B cell (primary cell): ENCODE data around the gene ADARB2. TPM values are rescaled to one million over a fixed set of nuclear protein-coding genes. Genes with fewer than 3 reads are reported as not detected.

Source experiments
- ATAC-seq: fragments of 200-7000 bp; cut with Tn5 transposase; one replicate; pipeline ENCODE4 v1.10.0; 2021; ENCODE audit warnings: low read depth, mild to moderate bottlenecking, moderate number of reproducible peaks, moderate library complexity
- CTCF ChIA-PET: fragments of 350-600 bp; sonication (Branson Sonifier 250); formaldehyde crosslinking; loops from one replicate; lab custom pipeline; 2021; ENCODE audit warnings: antibody characterized with exemption, inconsistent platforms; lab: Charles Lee
- POLR2A ChIA-PET: fragments of 350-600 bp; sonication (Branson Sonifier 250); formaldehyde crosslinking; loops from one replicate; lab custom pipeline; 2021; ENCODE audit warnings: antibody characterized with exemption; lab: Charles Lee
- DNase-seq: peaks from one replicate; pipeline ENCODE4 v3.0.0; 2013
- H2AFZ ChIP-seq: 2 replicates; pipeline ENCODE4 v1.6.1; 2012; ENCODE audit warnings: mild to moderate bottlenecking, low read depth, low read length; ENCODE audit not compliant: insufficient read depth, poor library complexity, severe bottlenecking
- H3K27ac ChIP-seq, 2 donors: 1 replicate in 1 of 2; 2 replicates in 1 of 2; pipeline ENCODE4 v1.5.1; 2012 to 2013; ENCODE audit warnings: low read length in 2 of 2, mild to moderate bottlenecking in 2 of 2, moderate library complexity in 1 of 2
- H3K27me3 ChIP-seq, 4 experiments: fragments of 200-600 bp in 1 of 4; sonication (generic) in 1 of 4; replicated peaks in 1 of 4; 1 replicate in 2 of 4; 2 replicates in 2 of 4; pipeline versions ENCODE4 v1.6.1 to v1.7.0; 2013 to 2016; ENCODE audit warnings: low read length in 3 of 4, mild to moderate bottlenecking in 2 of 4, mixed read lengths in 1 of 4, moderate library complexity in 1 of 4; ENCODE audit not compliant: insufficient read depth in 4 of 4, control insufficient read depth in 3 of 4; ENCODE audit errors: control extremely low read depth in 1 of 4
- H3K36me3 ChIP-seq, 2 experiments: replicated peaks in 1 of 2; 1 replicate in 1 of 2; 2 replicates in 1 of 2; pipeline versions ENCODE4 v1.6.1 to v1.7.1; 2013; ENCODE audit warnings: low read length in 1 of 2; ENCODE audit not compliant: insufficient read depth in 2 of 2, control insufficient read depth in 1 of 2; ENCODE audit errors: control extremely low read depth in 1 of 2, extremely low read depth in 1 of 2
- H3K4me1 ChIP-seq, 2 donors: fragments of 200-600 bp in 1 of 2; sonication (generic) in 1 of 2; 1 replicate in 1 of 2; 2 replicates in 1 of 2; pipeline versions ENCODE4 v1.5.1 to v1.6.1; 2013 to 2017; ENCODE audit warnings: low read length in 2 of 2; ENCODE audit not compliant: control insufficient read depth in 2 of 2, insufficient read depth in 2 of 2
- H3K4me2 ChIP-seq: replicated peaks from 2 replicates; pipeline ENCODE3; 2012; ENCODE audit warnings: mild to moderate bottlenecking, low read depth, low read length; ENCODE audit not compliant: poor library complexity, severe bottlenecking
- H3K4me3 ChIP-seq, 5 experiments: fragments of 200-600 bp in 1 of 5; sonication (generic) in 1 of 5; 1 replicate in 3 of 5; 2 replicates in 2 of 5; pipeline versions ENCODE4 v1.5.1 to v1.7.0; 2011 to 2016; ENCODE audit warnings: low read length in 4 of 5, mild to moderate bottlenecking in 4 of 5, low read depth in 2 of 5, control low read depth in 1 of 5, moderate library complexity in 1 of 5; ENCODE audit not compliant: insufficient read depth in 1 of 5; ENCODE audit errors: control extremely low read depth in 1 of 5, extremely low read depth in 1 of 5
- H3K79me2 ChIP-seq: fragments of 200-600 bp; sonication (generic); one replicate; pipeline ENCODE4 v1.6.0; 2016; ENCODE audit warnings: low read length; ENCODE audit not compliant: control insufficient read depth, insufficient read depth
- H3K9ac ChIP-seq: fragments of 200-600 bp; sonication (generic); 2 replicates; pipeline ENCODE4 v1.6.1; 2017; ENCODE audit warnings: mild to moderate bottlenecking, low read length, moderate library complexity
- H3K9me3 ChIP-seq, 3 donors: one replicate each; pipeline versions ENCODE4 v1.6.1 to v1.7.1; 2013; ENCODE audit warnings: low read length in 2 of 3; ENCODE audit not compliant: control insufficient read depth in 2 of 3, insufficient read depth in 1 of 3; ENCODE audit errors: control extremely low read depth in 1 of 3
- H4K20me1 ChIP-seq: 2 replicates; pipeline ENCODE4 v1.6.0; 2012; ENCODE audit warnings: mild to moderate bottlenecking, low read length; ENCODE audit not compliant: insufficient read depth, control insufficient read depth, poor library complexity, severe bottlenecking
- H3K27ac Mint-ChIP-seq: one replicate; pipeline ENCODE4 v1.8.0; 2021; ENCODE audit warnings: mixed read lengths
- H3K27me3 Mint-ChIP-seq: one replicate; pipeline ENCODE4 v1.8.0; 2021; ENCODE audit warnings: mixed read lengths
- H3K4me1 Mint-ChIP-seq: one replicate; pipeline ENCODE4 v1.8.0; 2021; ENCODE audit warnings: mixed read lengths
- H3K4me3 Mint-ChIP-seq: one replicate; pipeline ENCODE4 v1.8.0; 2021; ENCODE audit warnings: mixed read lengths
- H3K9me3 Mint-ChIP-seq: one replicate; pipeline ENCODE4 v1.8.0; 2022; ENCODE audit warnings: mixed read lengths; ENCODE audit not compliant: insufficient read depth
- EZH2 ChIP-seq: IDR thresholded peaks from 2 replicates; pipeline ENCODE4 v1.6.1; 2012; ENCODE audit warnings: borderline replicate concordance, low read depth, mild to moderate bottlenecking, moderate library complexity, low read length; ENCODE audit not compliant: insufficient read depth, poor library complexity, severe bottlenecking
- WGBS: methylation state at CpG from one replicate; pipeline ENCODE4 v1.1.5; 2013; ENCODE audit warnings: missing lambda C conversion rate; ENCODE audit not compliant: insufficient coverage; 5-methylcytosine and 5-hydroxymethylcytosine counted together
- intact Hi-C: fragments of 100-400 bp; cut with micrococcal nuclease; formaldehyde crosslinking; loops from one replicate; pipeline ENCODE4 v1.10.0; 2022
- polyA plus RNA-seq: library from polyadenylated mRNA; depleted of rRNA; stranded (reverse); fragments of >200 nt; gene quantifications from 2 replicates; pipeline ENCODE4 v1.2.3, GENCODE V29; 2012
- total RNA-seq, 2 donors: library from RNA; stranded (reverse); fragments of 120-200 nt in 1 of 2; gene quantifications; 1 replicate in 1 of 2; 2 replicates in 1 of 2; pipeline versions ENCODE4 v1.2.3 to v1.2.4, GENCODE V29; 2013 to 2022
- TF ChIP-seq, protein P1 (sequence below): fragments of 200-600 bp; IDR thresholded peaks from one replicate; pipeline ENCODE4 v1.8.0; 2022; ENCODE audit warnings: antibody characterized with exemption, mild to moderate bottlenecking

Gene ADARB2
- total and polyA plus RNA-seq, 2 donors (not counting 1 experiment from before 2014, with no cell fraction given), result 0.13 to 0.96 TPM

DNA sequence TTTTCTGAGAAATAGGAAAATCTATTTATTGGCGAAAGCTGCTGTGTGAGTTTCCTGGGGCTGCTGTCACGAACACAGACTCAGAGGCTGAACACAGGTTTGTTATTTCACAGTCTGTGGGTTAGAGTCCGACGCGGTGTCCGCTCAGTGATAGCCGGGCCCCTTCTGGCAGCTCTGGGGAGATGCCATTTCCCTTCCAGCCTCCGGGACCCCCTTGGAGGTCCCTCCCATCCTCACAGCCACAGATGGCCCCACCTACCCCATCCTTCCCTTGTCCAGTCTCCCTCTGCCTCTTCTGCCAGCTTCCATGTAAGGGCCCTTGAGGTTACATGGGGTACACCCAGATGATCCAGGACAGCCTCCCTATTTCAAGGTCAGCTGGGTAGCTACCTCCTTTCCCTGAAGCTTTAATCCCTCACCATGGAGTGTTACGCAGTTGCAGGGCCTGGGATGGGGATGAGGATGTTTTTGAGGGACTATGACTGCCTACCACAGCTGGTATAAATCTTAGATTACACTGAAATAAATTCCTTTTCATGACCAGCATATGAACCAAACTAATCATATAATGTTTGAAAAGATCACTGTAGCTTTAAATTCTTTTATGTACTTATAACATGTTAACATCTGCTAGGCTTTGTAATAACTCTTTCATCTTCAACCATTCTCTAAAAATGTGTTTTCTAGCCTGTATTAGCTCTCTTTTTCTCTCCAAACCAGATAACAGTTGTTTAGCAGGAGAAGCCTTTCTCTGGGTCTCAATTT, 582.6 kb downstream of the ADARB2 start:
- ChIA-PET POLR2A (no interaction called here), CTCF (interaction anchor here (1.0 kb wide), 1 partner anchor 9 kb away, joined by 4 read pairs; no protein-coding TSS in a partner anchor)
- no peaks in the 10 kb centered on the region for H3K36me3 ChIP-seq
- H3K9ac ChIP-seq, result no peak overlapping the region
- H3K4me3 ChIP-seq, result no peak overlapping the region
- intact Hi-C loops, result no loop called here
- H3K4me2 ChIP-seq, result no peak overlapping the region
- Mint-ChIP-seq H3K27me3 (peaks cover 29% of the 10 kb centered on the region), H3K4me1 (no peaks in the 10 kb centered on the region), H3K9me3 (no peaks in the 10 kb centered on the region), H3K27ac (no peak overlapping the region), H3K4me3 (no peak overlapping the region)
- ATAC-seq, result no peak
- no peak for TF ChIP-seq EZH2
- TF ChIP-seq, protein P1, sequence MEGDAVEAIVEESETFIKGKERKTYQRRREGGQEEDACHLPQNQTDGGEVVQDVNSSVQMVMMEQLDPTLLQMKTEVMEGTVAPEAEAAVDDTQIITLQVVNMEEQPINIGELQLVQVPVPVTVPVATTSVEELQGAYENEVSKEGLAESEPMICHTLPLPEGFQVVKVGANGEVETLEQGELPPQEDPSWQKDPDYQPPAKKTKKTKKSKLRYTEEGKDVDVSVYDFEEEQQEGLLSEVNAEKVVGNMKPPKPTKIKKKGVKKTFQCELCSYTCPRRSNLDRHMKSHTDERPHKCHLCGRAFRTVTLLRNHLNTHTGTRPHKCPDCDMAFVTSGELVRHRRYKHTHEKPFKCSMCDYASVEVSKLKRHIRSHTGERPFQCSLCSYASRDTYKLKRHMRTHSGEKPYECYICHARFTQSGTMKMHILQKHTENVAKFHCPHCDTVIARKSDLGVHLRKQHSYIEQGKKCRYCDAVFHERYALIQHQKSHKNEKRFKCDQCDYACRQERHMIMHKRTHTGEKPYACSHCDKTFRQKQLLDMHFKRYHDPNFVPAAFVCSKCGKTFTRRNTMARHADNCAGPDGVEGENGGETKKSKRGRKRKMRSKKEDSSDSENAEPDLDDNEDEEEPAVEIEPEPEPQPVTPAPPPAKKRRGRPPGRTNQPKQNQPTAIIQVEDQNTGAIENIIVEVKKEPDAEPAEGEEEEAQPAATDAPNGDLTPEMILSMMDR, result no peak
- no peak for DNase-seq
- 84% methylated on average over 8 of the region's 9 CpGs for WGBS
- no peak overlapping the region for H3K27ac ChIP-seq
- H4K20me1 ChIP-seq, result no peaks in the 10 kb centered on the region
- no peak overlapping the region for H2AFZ ChIP-seq
- H3K79me2 ChIP-seq, result no peaks in the 10 kb centered on the region
- no peaks in the 10 kb centered on the region for H3K4me1 ChIP-seq
- H3K9me3 ChIP-seq, result no peaks in the 10 kb centered on the region
- no peaks in the 10 kb centered on the region for H3K27me3 ChIP-seq

DNA sequence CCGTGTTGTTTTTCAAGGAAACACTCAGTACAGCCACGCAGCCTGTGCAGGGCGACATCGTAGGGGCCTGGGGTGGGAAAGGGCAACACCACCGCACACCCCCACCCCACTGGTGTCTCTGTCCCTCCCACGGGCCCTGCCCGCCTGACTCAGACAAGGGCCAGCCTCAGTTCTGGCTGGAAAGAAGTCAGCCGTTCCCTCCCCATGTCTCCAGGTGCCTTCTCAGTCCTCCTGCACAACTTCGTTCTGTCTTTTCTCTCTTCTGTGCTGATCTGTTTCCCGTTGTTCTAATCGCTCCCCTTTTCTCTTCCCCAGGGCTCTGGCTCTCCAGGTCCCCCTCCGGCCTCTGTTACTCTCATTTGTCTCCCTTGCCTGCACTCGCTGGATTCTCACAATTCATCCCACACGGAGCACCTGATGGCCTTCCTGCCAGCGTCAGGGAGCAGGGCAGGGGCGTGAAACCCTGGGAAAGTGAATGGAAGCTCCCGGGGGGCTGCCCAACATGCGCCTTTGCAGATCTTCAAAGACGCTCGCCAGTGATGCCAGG, 583.4 kb downstream of the ADARB2 start:
- H3K4me1 Mint-ChIP-seq, result no peaks in the 10 kb centered on the region
- POLR2A ChIA-PET, result no interaction called here
- WGBS, result 86% methylated on average over 20 of the region's 20 CpGs
- H2AFZ ChIP-seq, result no peak overlapping the region
- no peak overlapping the region for H3K4me3 ChIP-seq
- H3K4me2 ChIP-seq, result no peak overlapping the region
- H4K20me1 ChIP-seq, result no peaks in the 10 kb centered on the region
- DNase-seq (no peak), ATAC-seq (no peak)
- intact Hi-C loops, result no loop called here
- H3K27ac Mint-ChIP-seq, result no peak overlapping the region
- no peak overlapping the region for H3K9ac ChIP-seq
- peaks cover 33% of the 10 kb centered on the region for H3K27me3 Mint-ChIP-seq
- H3K9me3 Mint-ChIP-seq, result no peaks in the 10 kb centered on the region
- CTCF ChIA-PET, result no interaction called here
- H3K36me3 ChIP-seq, result no peaks in the 10 kb centered on the region
- H3K27me3 ChIP-seq, result no peaks in the 10 kb centered on the region
- TF ChIP-seq, protein P1, result no peak
- TF ChIP-seq EZH2, result no peak
- no peak overlapping the region for H3K27ac ChIP-seq
- H3K79me2 ChIP-seq, result no peaks in the 10 kb centered on the region
- H3K4me1 ChIP-seq, result no peaks in the 10 kb centered on the region
- no peaks in the 10 kb centered on the region for H3K9me3 ChIP-seq
- H3K4me3 Mint-ChIP-seq, result no peak overlapping the region
